ENCODE measurements around the gene CCDC148.
"Not testable (repeated sequence)": the region's sequence is repeated elsewhere in the genome, so short reads cannot be mapped to it uniquely, and the experiment has no call there.

Gene CCDC148

GRCh38 chr2:158273791-158274190, 182.8 kb downstream of the CCDC148 start:
- no peak for DNase-seq

GRCh38 chr2:158270536-158270935, 186.0 kb downstream of the CCDC148 start:
- DNase-seq, result no peak

GRCh38 chr2:158269143-158269542, 187.4 kb downstream of the CCDC148 start:
- no peak for DNase-seq

- DNase-seq, result no peak
These were observed 190.4 kb downstream of the CCDC148 start for GRCh38 chr2:158266111-158266510.

- DNase-seq, result no peak
These were observed 201.3 kb downstream of the CCDC148 start for GRCh38 chr2:158255257-158255656.

- no peak for DNase-seq
These were observed 203.4 kb downstream of the CCDC148 start for GRCh38 chr2:158253170-158253569.

- DNase-seq, result no peak
These were observed 205.2 kb downstream of the CCDC148 start for GRCh38 chr2:158251356-158251755.

- DNase-seq, result no peak
These were observed 213.2 kb downstream of the CCDC148 start for GRCh38 chr2:158243392-158243791.

GRCh38 chr2:158242280-158242679, 214.3 kb downstream of the CCDC148 start:
- DNase-seq, result no peak

- DNase-seq, result no peak
These were observed 215.6 kb downstream of the CCDC148 start for GRCh38 chr2:158240975-158241374.

- DNase-seq, result no peak
These were observed 217.3 kb downstream of the CCDC148 start for GRCh38 chr2:158239271-158239670.

GRCh38 chr2:158234497-158234896, 222.1 kb downstream of the CCDC148 start:
- DNase-seq, result no peak

GRCh38 chr2:158232476-158232875, 224.1 kb downstream of the CCDC148 start:
- no peak for DNase-seq

- peak; percentile 37 to 42 for DNase-seq
These were observed 227.5 kb downstream of the CCDC148 start for GRCh38 chr2:158228943-158229508.

- DNase-seq, result not testable (repeated sequence)
These were observed 233.5 kb downstream of the CCDC148 start for GRCh38 chr2:158223066-158223465.

GRCh38 chr2:158221063-158222020, 235.2 kb downstream of the CCDC148 start:
- DNase-seq, result peak; percentile 8 to 10

- peak; percentile 18 to 43 for DNase-seq
These were observed 239.0 kb downstream of the CCDC148 start for GRCh38 chr2:158217593-158217992.

GRCh38 chr2:158214431-158214830, 242.1 kb downstream of the CCDC148 start:
- peak; percentile 83 to 87 for DNase-seq

- no peak for DNase-seq
These were observed 242.8 kb downstream of the CCDC148 start for GRCh38 chr2:158213773-158214172.

GRCh38 chr2:158212301-158212700, 244.3 kb downstream of the CCDC148 start:
- DNase-seq, result no peak

- no peak for DNase-seq
These were observed 245.1 kb downstream of the CCDC148 start for GRCh38 chr2:158211502-158211901.

GRCh38 chr2:158207354-158207753, 249.2 kb downstream of the CCDC148 start:
- no peak for DNase-seq

- DNase-seq, result no peak
These were observed 251.3 kb downstream of the CCDC148 start for GRCh38 chr2:158205215-158205614.

- DNase-seq, result no peak
These were observed 251.8 kb downstream of the CCDC148 start for GRCh38 chr2:158204741-158205165.

Measured in AML-193 (cell line).